PC-3 (cell line): ENCODE data around the gene TNKS1BP1. TPM values are rescaled to one million over a fixed set of nuclear protein-coding genes. Genes with fewer than 3 reads are reported as not detected.

Experiments used
- ATAC-seq: fragments of 200-7000 bp; cut with Tn5 transposase; 2 replicates; pipeline ENCODE4 v1.9.1; 2020; ENCODE audit warnings: mild to moderate bottlenecking, moderate library complexity
- BruUV-seq: library from RNA; stranded (reverse); fragments of 400-500 nt; replicated peaks from 2 replicates; lab custom pipeline; 2021; lab: Mats Ljungman, UMichigan
- CTCF ChIA-PET: fragments of 300-600 bp; sonication (Branson Sonifier 250); formaldehyde crosslinking; loops from one replicate; lab custom pipeline; 2022; ENCODE audit warnings: antibody characterized with exemption; lab: Charles Lee
- POLR2A ChIA-PET: fragments of 300-600 bp; sonication (Branson Sonifier 250); formaldehyde crosslinking; loops from one replicate; lab custom pipeline; 2022; ENCODE audit warnings: antibody characterized with exemption; ENCODE audit not compliant: unreplicated experiment; lab: Charles Lee
- DNase-seq: peaks from one replicate; pipeline ENCODE4 v3.0.0-alpha.2; 2015
- H2AFZ ChIP-seq: fragments of 300-600 bp; sonication (generic); 2 replicates; pipeline ENCODE4 v1.6.0; 2016; ENCODE audit warnings: antibody characterized with exemption, low read length
- H3F3A ChIP-seq: fragments of 300-600 bp; sonication (generic); one replicate; pipeline ENCODE4 v1.6.0; 2017; ENCODE audit warnings: antibody characterized with exemption, low read length, control low read depth, mild to moderate bottlenecking; ENCODE audit not compliant: unreplicated experiment
- H3K27ac ChIP-seq: fragments of 300-600 bp; sonication (generic); 2 replicates; pipeline ENCODE4 v1.5.1; 2016; ENCODE audit warnings: mild to moderate bottlenecking, low read length
- H3K27me3 ChIP-seq: fragments of 300-600 bp; sonication (generic); 2 replicates; pipeline ENCODE4 v1.6.1; 2016; ENCODE audit warnings: low read length, mixed read lengths
- H3K36me3 ChIP-seq: fragments of 300-600 bp; sonication (generic); 2 replicates; pipeline ENCODE4 v1.6.1; 2016; ENCODE audit warnings: low read depth, mixed run types, low read length, mixed read lengths
- H3K4me1 ChIP-seq: fragments of 300-600 bp; sonication (generic); 2 replicates; pipeline ENCODE4 v1.5.1; 2016; ENCODE audit warnings: low read length; ENCODE audit not compliant: insufficient read depth
- H3K4me2 ChIP-seq: fragments of 300-600 bp; sonication (generic); 2 replicates; pipeline ENCODE4 v1.6.0; 2016; ENCODE audit warnings: low read length
- H3K4me3 ChIP-seq: fragments of 300-600 bp; sonication (generic); 2 replicates; pipeline ENCODE4 v1.5.1; 2016; ENCODE audit warnings: mild to moderate bottlenecking, low read length, mixed read lengths
- H3K79me2 ChIP-seq: fragments of 300-600 bp; sonication (generic); 2 replicates; pipeline ENCODE4 v1.6.1; 2017; ENCODE audit warnings: low read length, mixed read lengths
- H3K9ac ChIP-seq: fragments of 300-600 bp; sonication (generic); 2 replicates; pipeline ENCODE4 v1.6.0; 2016; ENCODE audit warnings: mild to moderate bottlenecking, low read length
- H3K9me2 ChIP-seq: fragments of 300-600 bp; sonication (generic); replicated peaks from 2 replicates; pipeline ENCODE4 v1.6.1; 2016; ENCODE audit warnings: mixed run types, low read length, mixed read lengths
- H3K9me3 ChIP-seq: fragments of 300-600 bp; sonication (generic); 2 replicates; pipeline ENCODE4 v1.6.1; 2016; ENCODE audit warnings: low read length, mixed read lengths
- H4K20me1 ChIP-seq: fragments of 300-600 bp; sonication (generic); 2 replicates; pipeline ENCODE4 v1.6.1; 2016; ENCODE audit warnings: low read length, mixed read lengths
- EZH2 ChIP-seq: fragments of 300-600 bp; sonication (generic); IDR thresholded peaks from one replicate; pipeline ENCODE4 v1.6.1; 2017; ENCODE audit warnings: antibody characterized with exemption, mild to moderate bottlenecking, low read length; ENCODE audit not compliant: unreplicated experiment
- EZH2phosphoT487 ChIP-seq: fragments of 300-600 bp; sonication (generic); IDR thresholded peaks from 2 replicates; pipeline ENCODE4 v1.6.1; 2018; ENCODE audit warnings: mild to moderate bottlenecking, antibody characterized with exemption, low read length, borderline replicate concordance
- intact Hi-C: fragments of 100-400 bp; cut with micrococcal nuclease; formaldehyde crosslinking; loops from 2 replicates; pipeline ENCODE4 v1.9.0; 2023
- total RNA-seq: library from RNA; depleted of rRNA; stranded (reverse); fragments of >200 nt; gene quantifications from 2 replicates; pipeline ENCODE4 v1.2.3, GENCODE V29; 2014
- TF ChIP-seq, protein P1 (sequence below): fragments of 300-600 bp; sonication (generic); conservative IDR thresholded peaks from 2 replicates; pipeline ENCODE4 v1.5.1; 2017; ENCODE audit warnings: antibody characterized with exemption, low read depth, mild to moderate bottlenecking, low read length

The TNKS1BP1 gene
- total RNA-seq, 1 experiment from 2014 or later = 89.6 TPM

DNA sequence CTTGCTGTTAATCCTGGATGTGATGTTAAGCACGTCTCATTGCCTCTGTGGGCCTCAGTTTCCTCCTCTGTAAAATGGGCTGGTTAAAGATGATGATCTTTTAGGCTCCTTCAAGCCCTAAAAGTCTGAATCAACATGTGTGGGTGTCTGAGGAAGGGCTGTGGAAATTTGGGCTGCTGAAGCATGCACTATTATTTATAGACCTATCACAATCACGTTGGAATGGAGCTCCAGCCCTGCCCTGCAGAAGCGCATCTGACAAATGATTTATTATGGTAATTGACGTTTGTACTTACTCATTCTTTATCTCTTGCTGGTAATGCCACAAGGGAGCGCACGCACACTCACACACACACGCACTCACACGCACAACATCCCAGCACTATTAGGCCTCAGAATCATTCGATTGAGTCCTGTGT, 33.8 kb upstream of the TNKS1BP1 start:
- Histone ChIP-seq H3K4me3 (no peak overlapping the region), H3K9me3 (no peaks in the 10 kb centered on the region), H3K4me2 (no peak overlapping the region), H3K9me2 (no peaks in the 10 kb centered on the region), H4K20me1 (no peaks in the 10 kb centered on the region), H3K4me1 (no peaks in the 10 kb centered on the region), H2AFZ (no peak overlapping the region), H3K79me2 (no peaks in the 10 kb centered on the region), H3K27ac (no peak overlapping the region), H3F3A (no peaks in the 10 kb centered on the region), H3K27me3 (0 out of 2 replicates have a peak, but pooled peaks cover 10% of the 10 kb centered on the region), H3K9ac (no peak overlapping the region), H3K36me3 (no peaks in the 10 kb centered on the region)
- ChIA-PET CTCF (no interaction called here), POLR2A (no interaction called here)
- TF ChIP-seq, protein P1, sequence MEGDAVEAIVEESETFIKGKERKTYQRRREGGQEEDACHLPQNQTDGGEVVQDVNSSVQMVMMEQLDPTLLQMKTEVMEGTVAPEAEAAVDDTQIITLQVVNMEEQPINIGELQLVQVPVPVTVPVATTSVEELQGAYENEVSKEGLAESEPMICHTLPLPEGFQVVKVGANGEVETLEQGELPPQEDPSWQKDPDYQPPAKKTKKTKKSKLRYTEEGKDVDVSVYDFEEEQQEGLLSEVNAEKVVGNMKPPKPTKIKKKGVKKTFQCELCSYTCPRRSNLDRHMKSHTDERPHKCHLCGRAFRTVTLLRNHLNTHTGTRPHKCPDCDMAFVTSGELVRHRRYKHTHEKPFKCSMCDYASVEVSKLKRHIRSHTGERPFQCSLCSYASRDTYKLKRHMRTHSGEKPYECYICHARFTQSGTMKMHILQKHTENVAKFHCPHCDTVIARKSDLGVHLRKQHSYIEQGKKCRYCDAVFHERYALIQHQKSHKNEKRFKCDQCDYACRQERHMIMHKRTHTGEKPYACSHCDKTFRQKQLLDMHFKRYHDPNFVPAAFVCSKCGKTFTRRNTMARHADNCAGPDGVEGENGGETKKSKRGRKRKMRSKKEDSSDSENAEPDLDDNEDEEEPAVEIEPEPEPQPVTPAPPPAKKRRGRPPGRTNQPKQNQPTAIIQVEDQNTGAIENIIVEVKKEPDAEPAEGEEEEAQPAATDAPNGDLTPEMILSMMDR = peak; percentile 26; the same call in 1 of the 2 replicates
- TF ChIP-seq EZH2phosphoT487 = no peak
- DNase-seq (peak; percentile 40), ATAC-seq (no peak; the same call in 1 of the 2 replicates)
- BruUV-seq = no TSS peak
- intact Hi-C loops = no loop called here

DNA sequence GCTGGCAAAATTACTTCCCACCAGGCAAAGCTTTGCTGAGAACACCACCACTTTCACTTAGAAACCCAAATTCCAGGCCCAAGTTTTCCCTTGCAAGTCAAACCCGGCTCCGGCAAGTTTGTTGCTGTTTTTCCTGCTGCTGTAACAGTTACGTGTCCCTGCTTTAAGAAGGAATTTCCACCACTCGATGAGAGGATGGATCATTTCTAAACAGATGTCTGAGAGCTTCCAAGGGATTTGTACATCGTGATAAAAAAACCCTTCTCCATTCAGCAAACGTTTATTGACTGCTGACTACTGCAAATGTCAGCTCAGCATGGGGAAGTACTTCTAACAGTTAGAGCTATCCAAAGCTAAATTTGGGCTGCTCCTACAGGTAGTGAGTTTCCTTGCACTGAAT, 33.1 kb upstream of the TNKS1BP1 start:
- no peaks in the 10 kb centered on the region for H3F3A ChIP-seq
- CTCF ChIA-PET = no interaction called here
- intact Hi-C loops = no loop called here
- POLR2A ChIA-PET = no interaction called here
- DNase-seq = no peak
- H3K79me2 ChIP-seq = no peaks in the 10 kb centered on the region
- H2AFZ ChIP-seq = no peak overlapping the region
- H3K27me3 ChIP-seq = 0 out of 2 replicates have a peak, but pooled peaks cover 4% of the 10 kb centered on the region
- no peak overlapping the region for H3K27ac ChIP-seq
- no peak overlapping the region for H3K9ac ChIP-seq
- H3K36me3 ChIP-seq = no peaks in the 10 kb centered on the region
- H3K4me2 ChIP-seq = no peak overlapping the region
- H3K9me3 ChIP-seq = no peaks in the 10 kb centered on the region
- H3K9me2 ChIP-seq = no peaks in the 10 kb centered on the region
- TF ChIP-seq EZH2phosphoT487 = no peak
- TF ChIP-seq, protein P1 = no peak
- no peak for TF ChIP-seq EZH2
- no peak for ATAC-seq
- no peaks in the 10 kb centered on the region for H4K20me1 ChIP-seq
- no peak overlapping the region for H3K4me3 ChIP-seq
- no peaks in the 10 kb centered on the region for H3K4me1 ChIP-seq
- no TSS peak for BruUV-seq

DNA sequence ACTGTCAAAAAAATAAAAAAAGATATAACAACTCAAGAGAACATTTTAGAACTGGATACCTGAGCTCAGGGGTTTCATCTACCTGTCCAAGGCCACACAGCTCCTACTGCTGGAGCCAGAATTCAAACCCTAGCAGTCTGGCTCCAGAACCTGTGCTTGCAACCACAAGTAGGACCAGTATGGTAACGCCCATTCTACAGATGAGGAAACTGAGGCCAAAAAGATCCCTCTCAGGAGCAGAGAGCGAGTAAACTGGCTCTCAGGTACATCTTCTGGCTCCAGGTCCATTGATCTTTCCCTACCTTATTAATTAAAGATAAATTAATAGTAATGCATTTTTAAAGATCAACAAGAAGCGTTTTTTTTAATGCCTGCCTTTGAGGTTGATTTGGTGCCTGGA, 32.6 kb upstream of the TNKS1BP1 start:
- H3F3A ChIP-seq = no peaks in the 10 kb centered on the region
- no peaks in the 10 kb centered on the region for H3K4me1 ChIP-seq
- H3K9me2 ChIP-seq = no peaks in the 10 kb centered on the region
- CTCF ChIA-PET = no interaction called here
- H2AFZ ChIP-seq = no peak overlapping the region
- no peaks in the 10 kb centered on the region for H4K20me1 ChIP-seq
- TF ChIP-seq, protein P1 = no peak
- TF ChIP-seq EZH2 (no peak), EZH2phosphoT487 (no peak)
- H3K9ac ChIP-seq = no peak overlapping the region
- H3K36me3 ChIP-seq = no peaks in the 10 kb centered on the region
- no peak overlapping the region for H3K4me2 ChIP-seq
- ATAC-seq (no peak), DNase-seq (no peak)
- no peak overlapping the region for H3K4me3 ChIP-seq
- no peak overlapping the region for H3K27ac ChIP-seq
- no peaks in the 10 kb centered on the region for H3K9me3 ChIP-seq
- POLR2A ChIA-PET = no interaction called here
- H3K27me3 ChIP-seq = no peaks in the 10 kb centered on the region
- no peaks in the 10 kb centered on the region for H3K79me2 ChIP-seq
- intact Hi-C loops = no loop called here
- BruUV-seq = no TSS peak
